Measurements from ENCODE around the gene RORC.
"Not testable (repeated sequence)": the region's sequence is repeated elsewhere in the genome, so short reads cannot be mapped to it uniquely, and the experiment has no call there.

Gene RORC

GRCh38 chr1:151768351-151769066 lies 63.1 kb downstream of the RORC start:
- not testable (repeated sequence) for DNase-seq

GRCh38 chr1:151763990-151764389 lies 67.6 kb downstream of the RORC start:
- no peak for DNase-seq

- peak; percentile 93 for DNase-seq
These were observed 68.4 kb downstream of the RORC start, which contains the start of gene MRPL9 for GRCh38 chr1:151762941-151763921. Gene MRPL9 (minus strand): TSS chr1:151763496. CDS start chr1:151763479, 17 bp downstream.

- no peak for DNase-seq
These were observed 70.8 kb downstream of the RORC start for GRCh38 chr1:151760597-151761385.

GRCh38 chr1:151759241-151759640 lies 72.4 kb downstream of the RORC start:
- DNase-seq = no peak

GRCh38 chr1:151756291-151756690 lies 75.3 kb downstream of the RORC start:
- DNase-seq = no peak

Data from NCI-H69 (cell line).